Activated CD8-positive, alpha-beta memory T cell treated with anti-CD3 and anti-CD28 coated beads, Interleukin-2, amount 10 ng/mL, durations not matched to agents 7 days and 5 days (primary cell): ENCODE measurements around the gene MYL5. TPM values are rescaled to one million over a fixed set of nuclear protein-coding genes. Genes with fewer than 3 reads are reported as not detected.

Experiments
- ATAC-seq: fragments of 150-1000 bp; cut with Tn5 transposase; one replicate; pipeline ENCODE4 v1.10.0; 2021; ENCODE audit warnings: moderate library complexity
- CTCF ChIA-PET: fragments of 350-600 bp; sonication (Branson Sonifier 250); formaldehyde crosslinking; loops from one replicate; lab custom pipeline; 2021; ENCODE audit warnings: antibody characterized with exemption; lab: Charles Lee
- DNase-seq: peaks from one replicate; pipeline ENCODE4 v3.0.0-alpha.2; 2020
- H3K27ac Mint-ChIP-seq: one replicate; pipeline ENCODE4 v1.8.0; 2021; ENCODE audit warnings: mild to moderate bottlenecking, mixed read lengths
- H3K27me3 Mint-ChIP-seq: one replicate; pipeline ENCODE4 v1.8.0; 2021; ENCODE audit warnings: mixed read lengths
- H3K36me3 Mint-ChIP-seq: one replicate; pipeline ENCODE4 v1.8.0; 2021; ENCODE audit warnings: mild to moderate bottlenecking, mixed read lengths
- H3K4me1 Mint-ChIP-seq: one replicate; pipeline ENCODE4 v1.8.0; 2021; ENCODE audit warnings: mixed read lengths
- H3K4me3 Mint-ChIP-seq: one replicate; pipeline ENCODE4 v1.8.0; 2021; ENCODE audit warnings: mild to moderate bottlenecking, moderate library complexity, mixed read lengths
- H3K9me3 Mint-ChIP-seq: one replicate; pipeline ENCODE4 v1.8.0; 2022; ENCODE audit warnings: low read depth, mixed read lengths
- total RNA-seq, 2 experiments: library from RNA; stranded (reverse); gene quantifications; one replicate each; pipeline ENCODE4 v1.2.3, GENCODE V29; 2021

Gene MYL5
- total RNA-seq, 2 experiments from 2014 or later, result 14.3 to 19.8 TPM

DNA sequence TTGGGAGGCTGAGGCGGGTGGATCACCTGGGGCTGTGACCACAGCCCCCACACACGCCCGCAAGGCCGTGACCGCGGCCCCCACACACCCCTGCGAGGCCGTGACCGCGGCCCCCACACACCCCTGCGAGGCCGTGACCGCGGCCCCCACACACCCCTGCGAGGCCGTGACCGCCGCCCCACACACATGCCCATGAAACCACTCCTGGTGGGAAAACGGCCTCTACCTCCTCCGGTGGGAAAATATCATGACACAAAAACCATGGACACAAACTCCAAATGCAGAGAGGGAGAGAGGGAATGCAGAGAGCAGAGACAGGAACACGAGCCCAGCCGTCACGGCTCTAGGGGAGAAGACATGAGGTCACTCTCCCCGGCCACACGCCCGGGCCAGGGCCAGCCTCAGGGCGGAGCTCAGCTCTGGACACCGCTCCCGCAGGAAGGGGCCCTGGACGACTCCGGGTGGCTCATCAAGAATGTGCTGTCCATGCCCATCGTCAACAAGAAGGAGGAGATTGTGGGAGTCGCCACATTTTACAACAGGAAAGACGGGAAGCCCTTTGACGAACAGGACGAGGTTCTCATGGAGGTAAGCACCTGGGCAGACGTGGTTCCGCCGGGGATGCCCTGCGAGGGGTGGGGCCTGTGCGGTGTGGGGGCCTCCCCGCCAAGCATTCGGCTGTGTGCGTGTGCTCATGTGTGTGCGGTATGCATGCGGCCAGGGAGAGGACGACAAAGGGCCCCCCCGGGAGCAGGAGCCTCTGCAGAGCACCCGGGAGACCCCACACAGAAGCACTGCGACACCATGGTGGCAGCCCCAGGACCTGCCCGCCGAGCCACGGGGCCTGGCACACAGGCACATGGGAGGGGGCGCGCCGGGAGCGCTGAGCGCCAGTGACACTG is 17.7 kb upstream of the MYL5 start:
- DNase-seq (no peak), ATAC-seq (no peak)
- CTCF ChIA-PET, result no interaction called here
- H3K9me3 Mint-ChIP-seq, result peaks cover 7% of the 10 kb centered on the region
- H3K27ac Mint-ChIP-seq, result no peak overlapping the region
- peaks cover 2% of the 10 kb centered on the region for H3K27me3 Mint-ChIP-seq
- H3K4me3 Mint-ChIP-seq, result no peak overlapping the region
- peaks cover 12% of the 10 kb centered on the region for H3K36me3 Mint-ChIP-seq
- H3K4me1 Mint-ChIP-seq, result no peaks in the 10 kb centered on the region

GRCh38 chr4:657338-657833 is 17.0 kb upstream of the MYL5 start:
- H3K4me3 Mint-ChIP-seq, result no peak overlapping the region
- DNase-seq (no peak), ATAC-seq (no peak)
- CTCF ChIA-PET, result no interaction called here
- peaks cover 7% of the 10 kb centered on the region for H3K9me3 Mint-ChIP-seq
- no peak overlapping the region for H3K27ac Mint-ChIP-seq
- no peaks in the 10 kb centered on the region for H3K27me3 Mint-ChIP-seq
- H3K4me1 Mint-ChIP-seq, result peaks cover 2% of the 10 kb centered on the region
- peaks cover 16% of the 10 kb centered on the region for H3K36me3 Mint-ChIP-seq

- ATAC-seq (no peak), DNase-seq (no peak)
- no peak overlapping the region for H3K27ac Mint-ChIP-seq
- H3K4me1 Mint-ChIP-seq, result peaks cover 2% of the 10 kb centered on the region
- no peaks in the 10 kb centered on the region for H3K27me3 Mint-ChIP-seq
- peaks cover 16% of the 10 kb centered on the region for H3K36me3 Mint-ChIP-seq
- no peak overlapping the region for H3K4me3 Mint-ChIP-seq
- H3K9me3 Mint-ChIP-seq, result peaks cover 7% of the 10 kb centered on the region
- CTCF ChIA-PET, result no interaction called here
Observed at GRCh38 chr4:657834-658667, 16.3 kb upstream of the MYL5 start.

DNA sequence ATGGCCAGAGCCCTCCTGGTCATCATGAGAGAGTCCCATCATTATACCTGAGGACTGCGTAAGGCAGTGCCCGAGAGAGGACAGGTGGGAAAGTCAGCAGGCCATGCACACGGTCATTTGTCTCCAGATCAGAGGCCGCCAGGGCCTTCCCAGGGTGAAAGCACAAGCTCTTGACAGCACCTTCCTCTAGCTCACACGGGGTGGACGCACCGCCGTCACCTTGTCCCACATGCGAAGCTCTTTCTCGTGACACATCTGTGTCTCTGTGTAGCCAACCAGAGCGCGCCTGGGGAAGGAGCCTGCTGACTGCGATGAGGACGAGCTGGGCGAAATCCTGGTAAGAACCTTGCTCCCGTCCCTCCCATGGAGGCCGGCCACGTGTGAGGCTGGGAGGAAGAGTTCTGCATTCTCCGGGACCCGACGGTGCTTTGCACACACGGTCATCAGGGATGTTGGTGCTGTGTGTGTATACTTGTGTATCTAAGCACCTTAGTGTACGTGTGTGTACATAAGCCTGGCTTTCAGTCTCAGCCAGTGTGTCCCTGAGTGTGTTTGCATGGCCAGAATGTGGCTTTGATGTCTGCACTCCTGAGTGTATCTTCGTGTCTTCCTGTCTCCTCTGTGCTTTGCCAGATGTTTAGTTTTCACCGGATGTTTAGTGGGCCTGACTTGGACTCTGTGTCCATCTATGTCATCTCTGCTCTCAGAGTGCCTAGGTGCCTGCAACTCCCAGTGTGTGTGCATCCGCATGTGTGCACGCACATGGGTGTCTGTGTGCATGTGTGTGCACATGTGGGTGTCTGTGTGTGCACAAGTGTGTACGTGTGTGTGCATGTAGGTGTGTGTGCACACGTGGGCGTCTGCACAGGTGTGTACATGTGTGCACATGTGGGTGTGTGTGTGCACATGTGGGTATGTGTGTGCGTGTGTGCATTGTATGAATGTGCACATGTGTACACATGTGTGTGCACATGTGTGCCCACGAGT is 15.4 kb upstream of the MYL5 start:
- Mint-ChIP-seq H3K4me1 (peaks cover 2% of the 10 kb centered on the region), H3K27ac (no peak overlapping the region), H3K4me3 (no peak overlapping the region), H3K36me3 (peaks cover 16% of the 10 kb centered on the region), H3K9me3 (peaks cover 7% of the 10 kb centered on the region), H3K27me3 (no peaks in the 10 kb centered on the region)
- CTCF ChIA-PET, result no interaction called here
- no peak for ATAC-seq
- DNase-seq, result no peak

GRCh38 chr4:659851-660250 is 14.5 kb upstream of the MYL5 start:
- Mint-ChIP-seq H3K36me3 (peaks cover 17% of the 10 kb centered on the region), H3K27me3 (no peaks in the 10 kb centered on the region), H3K27ac (no peak overlapping the region), H3K9me3 (peaks cover 7% of the 10 kb centered on the region), H3K4me1 (peaks cover 7% of the 10 kb centered on the region), H3K4me3 (no peak overlapping the region)
- DNase-seq (no peak), ATAC-seq (no peak)
- CTCF ChIA-PET, result no interaction called here

DNA sequence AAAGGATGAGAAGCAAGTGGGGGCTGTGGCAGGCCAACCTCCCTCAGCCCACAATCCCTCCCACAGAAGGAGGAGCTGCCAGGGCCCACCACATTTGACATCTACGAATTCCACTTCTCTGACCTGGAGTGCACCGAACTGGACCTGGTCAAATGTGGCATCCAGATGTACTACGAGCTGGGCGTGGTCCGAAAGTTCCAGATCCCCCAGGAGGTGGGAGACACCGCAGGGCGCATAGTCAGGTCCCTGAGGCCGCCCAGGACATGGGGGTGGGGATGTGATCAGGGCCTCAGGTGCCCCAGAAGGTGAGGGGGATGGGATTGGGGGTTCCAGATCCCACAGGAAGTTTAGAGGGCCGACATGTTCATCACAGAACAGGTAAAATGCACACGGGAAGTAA is 13.9 kb upstream of the MYL5 start:
- DNase-seq, result no peak
- CTCF ChIA-PET, result no interaction called here
- ATAC-seq, result no peak
- peaks cover 7% of the 10 kb centered on the region for H3K9me3 Mint-ChIP-seq
- no peaks in the 10 kb centered on the region for H3K27me3 Mint-ChIP-seq
- H3K36me3 Mint-ChIP-seq, result peaks cover 17% of the 10 kb centered on the region
- no peak overlapping the region for H3K27ac Mint-ChIP-seq
- no peak overlapping the region for H3K4me3 Mint-ChIP-seq
- H3K4me1 Mint-ChIP-seq, result peaks cover 8% of the 10 kb centered on the region

DNA sequence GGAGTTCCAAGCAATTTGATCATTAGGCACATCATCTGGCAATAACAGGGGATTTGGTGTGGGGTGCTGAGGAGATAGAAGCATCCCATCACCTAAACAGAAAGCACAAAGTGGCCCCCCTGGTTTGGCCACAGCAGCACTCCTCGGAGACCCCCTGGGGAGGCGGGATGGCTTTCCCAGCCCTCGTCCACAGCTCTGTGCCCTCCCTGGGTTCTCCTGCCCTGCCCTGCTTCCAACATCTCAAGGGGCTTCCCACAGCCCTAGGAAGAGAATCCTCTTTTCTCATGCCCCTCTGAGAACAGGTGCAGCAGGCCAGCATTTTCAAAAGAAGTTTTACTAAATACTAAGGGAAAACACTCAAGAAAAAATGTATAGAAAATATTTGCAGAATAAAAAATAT is 13.1 kb upstream of the MYL5 start:
- ATAC-seq (no peak), DNase-seq (no peak)
- Mint-ChIP-seq H3K27me3 (no peaks in the 10 kb centered on the region), H3K27ac (no peak overlapping the region), H3K4me3 (peak overlapping the region; percentile 6), H3K36me3 (peaks cover 17% of the 10 kb centered on the region), H3K9me3 (peaks cover 5% of the 10 kb centered on the region), H3K4me1 (peaks cover 9% of the 10 kb centered on the region)
- CTCF ChIA-PET, result no interaction called here

DNA sequence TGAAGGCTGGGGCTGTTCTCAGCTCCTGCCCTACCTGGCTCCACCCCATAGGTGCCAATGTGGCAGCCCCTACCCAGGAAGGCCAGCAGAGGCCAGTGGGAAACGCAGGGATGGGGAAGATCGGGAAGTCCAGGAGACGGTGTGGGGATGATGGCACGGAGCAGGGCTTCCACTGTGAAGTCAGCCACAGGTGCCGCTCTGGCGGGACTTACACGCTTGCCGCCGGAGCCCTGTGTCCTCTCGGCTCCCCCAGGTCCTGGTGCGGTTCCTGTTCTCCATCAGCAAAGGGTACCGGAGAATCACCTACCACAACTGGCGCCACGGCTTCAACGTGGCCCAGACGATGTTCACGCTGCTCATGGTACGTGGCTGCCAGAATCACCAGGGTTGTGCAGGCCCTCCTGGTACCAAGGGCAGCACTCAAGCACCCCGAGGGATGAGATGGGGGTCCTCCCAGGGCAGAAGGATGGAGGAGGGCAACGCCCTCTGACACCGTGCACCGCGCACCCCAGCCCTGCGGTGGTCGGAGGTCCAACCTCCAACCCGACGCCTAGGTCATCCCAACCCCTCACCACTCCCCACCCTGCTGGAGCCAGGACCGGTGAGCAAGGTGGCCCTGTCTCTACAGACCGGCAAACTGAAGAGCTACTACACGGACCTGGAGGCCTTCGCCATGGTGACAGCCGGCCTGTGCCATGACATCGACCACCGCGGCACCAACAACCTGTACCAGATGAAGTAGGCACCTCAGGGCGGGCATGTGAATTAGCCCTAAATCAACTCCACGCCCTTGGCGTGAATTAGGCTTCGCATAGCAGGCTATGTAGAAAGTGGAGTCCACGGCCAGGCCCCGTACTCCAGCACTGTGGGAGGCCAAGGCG is 12.2 kb upstream of the MYL5 start:
- ATAC-seq (no peak), DNase-seq (no peak)
- H3K27me3 Mint-ChIP-seq, result no peaks in the 10 kb centered on the region
- peaks cover 5% of the 10 kb centered on the region for H3K9me3 Mint-ChIP-seq
- H3K27ac Mint-ChIP-seq, result no peak overlapping the region
- H3K36me3 Mint-ChIP-seq, result peaks cover 17% of the 10 kb centered on the region
- peak overlapping the region; percentile 24 for H3K4me3 Mint-ChIP-seq
- CTCF ChIA-PET, result interaction anchor here (2.9 kb wide), 1 partner anchor 11 kb away, joined by 21 read pairs; the partner anchor contains the start of genes ATP5ME and MYL5
- H3K4me1 Mint-ChIP-seq, result peaks cover 9% of the 10 kb centered on the region

- Mint-ChIP-seq H3K27me3 (no peaks in the 10 kb centered on the region), H3K4me1 (peaks cover 9% of the 10 kb centered on the region), H3K27ac (peak overlapping the region; percentile 78), H3K4me3 (peak overlapping the region; percentile 79), H3K36me3 (peaks cover 17% of the 10 kb centered on the region), H3K9me3 (peaks cover 5% of the 10 kb centered on the region)
- ATAC-seq (peak; percentile 4), DNase-seq (no peak)
- CTCF ChIA-PET, result interaction anchor here (0.6 to 2.9 kb wide), 2 partner anchors 10 to 157 kb away, joined by 3 to 21 read pairs; partner anchors contain the start of genes ATP5ME and MYL5
Observed at GRCh38 chr4:663046-663437, 11.3 kb upstream of the MYL5 start.

GRCh38 chr4:663438-664428 is 10.6 kb upstream of the MYL5 start:
- Mint-ChIP-seq H3K27me3 (no peaks in the 10 kb centered on the region), H3K36me3 (peaks cover 17% of the 10 kb centered on the region), H3K4me1 (peaks cover 9% of the 10 kb centered on the region), H3K9me3 (peaks cover 5% of the 10 kb centered on the region), H3K27ac (peak overlapping the region; percentile 91), H3K4me3 (peak overlapping the region; percentile 79)
- CTCF ChIA-PET, result interaction anchor here (0.5 to 2.9 kb wide), 8 partner anchors 10 to 421 kb away, joined by 3 to 21 read pairs (median 4); partner anchors contain the start of genes ATP5ME and MYL5
- peak; percentile 86 for DNase-seq
- peak; percentile 90 for ATAC-seq

DNA sequence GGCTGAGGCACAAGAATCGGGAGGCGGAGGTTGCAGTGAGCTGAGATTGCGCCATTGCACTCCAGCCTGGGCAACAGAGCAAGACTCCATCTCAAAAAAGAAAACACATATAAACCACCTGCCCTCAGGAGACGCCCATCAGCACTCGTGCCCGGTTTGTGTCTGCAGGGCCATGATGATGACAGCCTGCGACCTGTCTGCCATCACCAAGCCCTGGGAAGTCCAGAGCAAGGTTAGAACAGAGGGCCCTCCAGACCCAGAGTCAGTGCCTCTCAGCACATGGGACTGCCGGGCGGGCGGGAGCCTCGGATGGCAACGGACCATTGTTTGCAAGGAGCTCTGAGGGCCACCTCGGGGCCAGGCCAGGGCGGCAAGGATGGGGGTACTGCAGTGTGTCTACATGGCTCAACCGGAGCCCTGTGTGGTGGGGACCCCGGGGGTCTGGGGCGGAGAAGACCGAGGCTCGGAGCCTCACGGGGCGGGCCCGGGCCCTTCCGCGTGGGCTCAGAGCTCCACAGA is 9.6 kb upstream of the MYL5 start:
- H3K4me1 Mint-ChIP-seq, result peaks cover 9% of the 10 kb centered on the region
- H3K4me3 Mint-ChIP-seq, result peak overlapping the region; percentile 79
- DNase-seq, result no peak
- CTCF ChIA-PET, result interaction anchor here (1.1 to 2.9 kb wide), 4 partner anchors 8 to 77 kb away, joined by 4 to 21 read pairs (median 6); partner anchors contain the start of genes ATP5ME and MYL5
- peaks cover 16% of the 10 kb centered on the region for H3K36me3 Mint-ChIP-seq
- H3K9me3 Mint-ChIP-seq, result peaks cover 4% of the 10 kb centered on the region
- ATAC-seq, result no peak
- no peaks in the 10 kb centered on the region for H3K27me3 Mint-ChIP-seq
- peak overlapping the region; percentile 91 for H3K27ac Mint-ChIP-seq
